Glutamatergic neuron (in vitro differentiated cells): Measurements from ENCODE around the gene SMG6. TPM values are rescaled to one million over a fixed set of nuclear protein-coding genes. Genes with fewer than 3 reads are reported as not detected.

Experiments
- DNase-seq: peaks from one replicate; pipeline ENCODE4 v3.0.0; 2022
- H3K27ac Mint-ChIP-seq: one replicate; pipeline ENCODE4 v1.8.0; 2020; ENCODE audit warnings: mild to moderate bottlenecking, mixed read lengths, inconsistent platforms; ENCODE audit not compliant: unreplicated experiment
- H3K27me3 Mint-ChIP-seq: one replicate; pipeline ENCODE4 v1.8.0; 2020; ENCODE audit warnings: mild to moderate bottlenecking, moderate library complexity, mixed read lengths, inconsistent platforms; ENCODE audit not compliant: unreplicated experiment
- H3K36me3 Mint-ChIP-seq: one replicate; pipeline ENCODE4 v1.8.0; 2020; ENCODE audit warnings: mild to moderate bottlenecking, mixed read lengths, inconsistent platforms; ENCODE audit not compliant: unreplicated experiment
- H3K4me1 Mint-ChIP-seq: one replicate; pipeline ENCODE4 v1.8.0; 2020; ENCODE audit warnings: mild to moderate bottlenecking, low read depth, mixed read lengths, inconsistent platforms; ENCODE audit not compliant: unreplicated experiment
- H3K4me3 Mint-ChIP-seq: one replicate; pipeline ENCODE4 v1.8.0; 2020; ENCODE audit warnings: mild to moderate bottlenecking, mixed read lengths, inconsistent platforms; ENCODE audit not compliant: unreplicated experiment
- H3K9me3 Mint-ChIP-seq: one replicate; pipeline ENCODE4 v1.8.0; 2020; ENCODE audit warnings: mild to moderate bottlenecking, moderate library complexity, mixed read lengths, inconsistent platforms; ENCODE audit not compliant: unreplicated experiment
- CTCF ChIP-seq: fragments of 200-600 bp; sonication (generic); IDR thresholded peaks from one replicate; pipeline ENCODE4 v1.5.0; 2021; ENCODE audit not compliant: partially characterized antibody, unreplicated experiment
- total RNA-seq: library from RNA; stranded (reverse); fragmentation: NEBNext Ultra II Directional; extraction: Animal tissue kit (Norgen Biotek cat#: 25700); gene quantifications from one replicate; pipeline ENCODE4 v1.2.1, GENCODE V29; 2021; ENCODE audit not compliant: unreplicated experiment

The SMG6 gene
- total RNA-seq, 1 donor from 2014 or later: 42.7 TPM

GRCh38 chr17:2344528-2344927 is 40.9 kb upstream of the SMG6 start:
- Mint-ChIP-seq H3K4me1 (peaks cover 13% of the 10 kb centered on the region), H3K27ac (no peak overlapping the region), H3K4me3 (no peak overlapping the region), H3K9me3 (no peaks in the 10 kb centered on the region), H3K36me3 (no peaks in the 10 kb centered on the region), H3K27me3 (no peaks in the 10 kb centered on the region)
- no peak for TF ChIP-seq CTCF
- DNase-seq: no peak

- Mint-ChIP-seq H3K4me1 (peaks cover 10% of the 10 kb centered on the region), H3K4me3 (no peak overlapping the region), H3K36me3 (no peaks in the 10 kb centered on the region), H3K27me3 (no peaks in the 10 kb centered on the region), H3K27ac (no peak overlapping the region), H3K9me3 (peaks cover 4% of the 10 kb centered on the region)
- no peak for DNase-seq
- TF ChIP-seq CTCF: no peak
These were observed 39.8 kb upstream of the SMG6 start for GRCh38 chr17:2343421-2343820.

- H3K27me3 Mint-ChIP-seq: peaks cover 4% of the 10 kb centered on the region
- no peak for TF ChIP-seq CTCF
- H3K9me3 Mint-ChIP-seq: peaks cover 7% of the 10 kb centered on the region
- no peak for DNase-seq
- H3K4me3 Mint-ChIP-seq: peak overlapping the region; percentile 72
- peak overlapping the region; percentile 84 for H3K27ac Mint-ChIP-seq
- H3K36me3 Mint-ChIP-seq: no peaks in the 10 kb centered on the region
- H3K4me1 Mint-ChIP-seq: peaks cover 9% of the 10 kb centered on the region
These were observed 34.7 kb upstream of the SMG6 start for GRCh38 chr17:2338315-2338657.

- no peak for TF ChIP-seq CTCF
- H3K27ac Mint-ChIP-seq: no peak overlapping the region
- DNase-seq: peak; percentile 75
- H3K9me3 Mint-ChIP-seq: peaks cover 7% of the 10 kb centered on the region
- H3K27me3 Mint-ChIP-seq: peaks cover 4% of the 10 kb centered on the region
- H3K4me1 Mint-ChIP-seq: peaks cover 9% of the 10 kb centered on the region
- no peaks in the 10 kb centered on the region for H3K36me3 Mint-ChIP-seq
- H3K4me3 Mint-ChIP-seq: peak overlapping the region; percentile 72
These were observed 34.1 kb upstream of the SMG6 start for GRCh38 chr17:2337544-2338314.

- Mint-ChIP-seq H3K27me3 (peaks cover 4% of the 10 kb centered on the region), H3K4me1 (peaks cover 9% of the 10 kb centered on the region), H3K36me3 (no peaks in the 10 kb centered on the region), H3K9me3 (peaks cover 7% of the 10 kb centered on the region), H3K27ac (peak within 1 kb of the TSS; percentile 84), H3K4me3 (peak within 1 kb of the TSS; percentile 99)
- no peak for TF ChIP-seq CTCF
- peak; percentile 84 for DNase-seq
These were observed 33.4 kb upstream of the SMG6 start, which contains the start of gene SGSM2 for GRCh38 chr17:2336852-2337543. SGSM2 (plus strand) TSS chr17:2337501; CDS start chr17:2337689, 188 bp downstream.
